Loucy (cell line): ENCODE measurements around the gene SIRPA.

Experiments used
- H2AFZ ChIP-seq: fragments of 200-600 bp; sonication (generic); 2 replicates; pipeline ENCODE4 v1.6.0; 2016; ENCODE audit warnings: antibody characterized with exemption, mild to moderate bottlenecking, low read length, moderate library complexity
- H3F3A ChIP-seq: fragments of 200-600 bp; 2 replicates; pipeline ENCODE4 v1.6.0; 2016; ENCODE audit warnings: antibody characterized with exemption, low read depth, mild to moderate bottlenecking
- H3K27me3 ChIP-seq: fragments of 200-600 bp; sonication (generic); 2 replicates; pipeline ENCODE4 v1.6.1; 2014; ENCODE audit warnings: low read length, mild to moderate bottlenecking; ENCODE audit not compliant: insufficient read depth, poor library complexity, severe bottlenecking
- H3K36me3 ChIP-seq: fragments of 200-600 bp; sonication (generic); 2 replicates; pipeline ENCODE4 v1.6.1; 2016; ENCODE audit warnings: low read length; ENCODE audit not compliant: insufficient read depth
- H3K4me1 ChIP-seq: fragments of 200-600 bp; sonication (generic); 2 replicates; pipeline ENCODE4 v1.5.1; 2014; ENCODE audit warnings: low read length, mild to moderate bottlenecking; ENCODE audit not compliant: insufficient read depth, poor library complexity, severe bottlenecking
- H3K4me2 ChIP-seq: fragments of 200-600 bp; sonication (generic); 2 replicates; pipeline ENCODE4 v1.6.0; 2014; ENCODE audit warnings: antibody characterized with exemption, low read length, low read depth, mild to moderate bottlenecking; ENCODE audit not compliant: poor library complexity, severe bottlenecking
- H3K4me3 ChIP-seq: fragments of 200-600 bp; sonication (generic); 2 replicates; pipeline ENCODE4 v1.5.1; 2014; ENCODE audit warnings: low read length, mild to moderate bottlenecking, mixed read lengths; ENCODE audit not compliant: poor library complexity, severe bottlenecking
- H3K79me2 ChIP-seq: fragments of 200-600 bp; sonication (generic); 2 replicates; pipeline ENCODE4 v1.6.1; 2014; ENCODE audit warnings: low read length; ENCODE audit not compliant: insufficient read depth
- H3K9ac ChIP-seq: fragments of 200-600 bp; sonication (generic); 2 replicates; pipeline ENCODE4 v1.6.0; 2014; ENCODE audit warnings: mild to moderate bottlenecking, low read depth, low read length, moderate library complexity; ENCODE audit not compliant: poor library complexity, severe bottlenecking
- H3K9me2 ChIP-seq: fragments of 200-600 bp; sonication (generic); replicated peaks from 2 replicates; pipeline ENCODE4 v1.6.1; 2016; ENCODE audit warnings: low read depth, low read length, mixed read lengths
- H3K9me3 ChIP-seq: fragments of 200-600 bp; sonication (generic); 2 replicates; pipeline ENCODE4 v1.6.1; 2014; ENCODE audit warnings: mild to moderate bottlenecking, antibody characterized with exemption, low read length, low read depth; ENCODE audit not compliant: insufficient read depth
- H4K20me1 ChIP-seq: fragments of 200-600 bp; sonication (generic); 2 replicates; pipeline ENCODE4 v1.6.0; 2014; ENCODE audit warnings: antibody characterized with exemption, low read length, mild to moderate bottlenecking; ENCODE audit not compliant: insufficient read depth, poor library complexity, severe bottlenecking
- EZH2phosphoT487 ChIP-seq: fragments of 200-600 bp; IDR thresholded peaks from 2 replicates; pipeline ENCODE4 v1.6.1; 2018; ENCODE audit warnings: antibody characterized with exemption, mild to moderate bottlenecking, moderate library complexity, borderline replicate concordance
- TF ChIP-seq, protein P1 (sequence below): fragments of 200-600 bp; sonication (generic); conservative IDR thresholded peaks from 2 replicates; pipeline ENCODE4 v1.5.1; 2014; ENCODE audit warnings: mild to moderate bottlenecking, antibody characterized with exemption, low read length

The SIRPA gene

DNA sequence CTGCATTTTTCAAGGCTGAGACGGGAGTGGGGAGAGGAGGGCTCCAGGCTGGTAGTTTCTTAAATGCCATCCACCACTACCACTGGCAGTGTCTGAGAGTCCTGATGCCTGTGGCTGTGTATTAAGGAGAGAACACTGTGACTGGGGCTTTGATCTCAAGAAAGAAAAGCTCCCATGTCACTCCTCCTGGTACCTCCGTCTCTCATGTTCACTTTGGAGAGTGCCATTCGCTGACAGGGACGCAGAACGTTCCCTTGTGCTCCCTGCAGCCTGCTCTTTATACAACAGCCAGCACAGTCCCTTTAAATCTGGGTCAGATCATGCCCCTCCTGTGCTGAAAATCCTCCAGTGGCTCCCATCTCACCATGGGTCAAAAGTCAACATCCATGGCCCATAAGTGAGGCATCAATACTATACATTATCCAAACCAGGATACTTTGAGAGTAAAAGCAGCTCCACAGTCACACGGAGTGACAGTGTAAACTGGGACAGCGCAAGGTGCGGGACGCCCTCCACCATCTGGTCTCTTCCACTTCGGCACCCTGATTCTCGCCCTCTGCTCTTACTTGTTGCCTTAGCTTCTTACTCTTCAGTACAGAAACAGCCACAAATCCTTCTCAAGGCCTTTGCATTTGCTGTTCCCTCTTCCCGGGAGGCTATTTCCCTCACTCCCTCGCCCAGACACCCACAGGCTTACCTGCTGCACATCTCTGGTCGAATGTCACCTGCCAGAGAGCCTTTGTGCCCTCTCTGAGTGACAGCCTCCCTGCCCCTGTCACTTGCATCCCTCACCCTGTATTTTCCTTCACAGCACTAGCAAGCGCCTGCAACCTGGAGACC, 78.6 kb downstream of the SIRPA start:
- H3F3A ChIP-seq: no peaks in the 10 kb centered on the region
- H3K27me3 ChIP-seq: no peaks in the 10 kb centered on the region
- H3K9me3 ChIP-seq: no peaks in the 10 kb centered on the region
- no peaks in the 10 kb centered on the region for H3K4me1 ChIP-seq
- H2AFZ ChIP-seq: no peak overlapping the region
- no peak overlapping the region for H3K4me3 ChIP-seq
- H3K9ac ChIP-seq: no peak overlapping the region
- no peak overlapping the region for H3K4me2 ChIP-seq
- no peaks in the 10 kb centered on the region for H4K20me1 ChIP-seq
- H3K79me2 ChIP-seq: no peaks in the 10 kb centered on the region
- no peaks in the 10 kb centered on the region for H3K36me3 ChIP-seq
- no peaks in the 10 kb centered on the region for H3K9me2 ChIP-seq
- TF ChIP-seq EZH2phosphoT487: no peak
- TF ChIP-seq, protein P1, sequence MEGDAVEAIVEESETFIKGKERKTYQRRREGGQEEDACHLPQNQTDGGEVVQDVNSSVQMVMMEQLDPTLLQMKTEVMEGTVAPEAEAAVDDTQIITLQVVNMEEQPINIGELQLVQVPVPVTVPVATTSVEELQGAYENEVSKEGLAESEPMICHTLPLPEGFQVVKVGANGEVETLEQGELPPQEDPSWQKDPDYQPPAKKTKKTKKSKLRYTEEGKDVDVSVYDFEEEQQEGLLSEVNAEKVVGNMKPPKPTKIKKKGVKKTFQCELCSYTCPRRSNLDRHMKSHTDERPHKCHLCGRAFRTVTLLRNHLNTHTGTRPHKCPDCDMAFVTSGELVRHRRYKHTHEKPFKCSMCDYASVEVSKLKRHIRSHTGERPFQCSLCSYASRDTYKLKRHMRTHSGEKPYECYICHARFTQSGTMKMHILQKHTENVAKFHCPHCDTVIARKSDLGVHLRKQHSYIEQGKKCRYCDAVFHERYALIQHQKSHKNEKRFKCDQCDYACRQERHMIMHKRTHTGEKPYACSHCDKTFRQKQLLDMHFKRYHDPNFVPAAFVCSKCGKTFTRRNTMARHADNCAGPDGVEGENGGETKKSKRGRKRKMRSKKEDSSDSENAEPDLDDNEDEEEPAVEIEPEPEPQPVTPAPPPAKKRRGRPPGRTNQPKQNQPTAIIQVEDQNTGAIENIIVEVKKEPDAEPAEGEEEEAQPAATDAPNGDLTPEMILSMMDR: no peak

DNA sequence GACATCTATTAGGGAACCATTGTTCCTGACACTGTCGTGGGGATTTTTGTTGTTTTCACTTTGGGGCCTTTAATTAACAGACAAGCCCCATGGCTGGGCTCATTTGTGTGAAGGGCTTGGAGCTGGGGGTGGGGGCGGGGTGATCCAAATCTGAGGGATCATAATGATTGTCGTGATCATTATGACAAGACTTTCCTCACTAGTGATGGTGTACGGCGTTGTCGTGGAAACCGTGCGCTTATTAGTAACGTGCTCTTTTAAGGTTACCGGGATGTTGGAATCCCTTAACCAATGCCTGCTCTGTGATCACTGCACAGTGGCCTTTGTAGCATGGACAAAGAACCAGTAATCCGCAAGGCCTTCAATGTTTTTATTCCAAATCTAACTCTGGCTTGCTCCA, 80.1 kb downstream of the SIRPA start:
- H3K36me3 ChIP-seq: no peaks in the 10 kb centered on the region
- TF ChIP-seq, protein P1: no peak
- no peak for TF ChIP-seq EZH2phosphoT487
- H3K4me3 ChIP-seq: no peak overlapping the region
- no peaks in the 10 kb centered on the region for H3K9me3 ChIP-seq
- H3K79me2 ChIP-seq: no peaks in the 10 kb centered on the region
- H3K4me2 ChIP-seq: no peak overlapping the region
- no peaks in the 10 kb centered on the region for H4K20me1 ChIP-seq
- H3K4me1 ChIP-seq: no peaks in the 10 kb centered on the region
- H3K9ac ChIP-seq: no peak overlapping the region
- no peaks in the 10 kb centered on the region for H3K9me2 ChIP-seq
- H3K27me3 ChIP-seq: no peaks in the 10 kb centered on the region
- H2AFZ ChIP-seq: no peak overlapping the region
- H3F3A ChIP-seq: no peaks in the 10 kb centered on the region

DNA sequence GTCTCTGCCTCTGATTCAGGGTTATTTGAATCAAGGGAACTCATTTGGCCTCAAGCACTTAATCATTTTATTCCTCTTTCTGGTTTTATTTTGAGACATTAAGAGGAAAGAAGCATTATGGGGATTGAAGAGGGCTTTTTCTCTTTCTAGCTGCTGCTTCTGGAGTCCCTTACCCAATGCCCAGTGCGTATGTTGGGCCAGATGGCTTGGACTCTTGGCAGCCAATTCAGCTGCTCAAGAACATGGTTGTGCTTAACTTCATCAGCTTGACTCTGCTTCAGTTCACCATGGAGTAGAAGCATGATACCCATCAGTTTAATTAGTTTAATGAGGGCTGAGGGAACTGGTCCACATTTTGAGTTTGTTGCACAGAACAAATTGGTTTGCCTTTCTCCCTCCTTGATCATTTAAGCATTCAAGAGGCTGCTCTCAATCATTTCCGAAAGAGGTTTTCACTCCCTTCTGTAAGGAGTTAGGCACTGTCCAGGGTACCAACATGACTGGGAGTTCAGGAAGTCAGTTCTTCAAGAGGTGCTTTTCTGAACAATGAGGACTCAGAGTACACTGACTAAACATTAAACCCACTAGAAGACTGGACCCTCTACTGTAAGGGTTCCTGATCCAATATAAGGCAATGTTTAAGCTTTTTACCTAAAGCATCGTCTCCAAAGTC, 84.0 kb downstream of the SIRPA start:
- Histone ChIP-seq H4K20me1 (no peaks in the 10 kb centered on the region), H3K79me2 (no peaks in the 10 kb centered on the region), H3K4me2 (no peak overlapping the region), H3K9me2 (no peaks in the 10 kb centered on the region), H2AFZ (no peak overlapping the region), H3F3A (no peaks in the 10 kb centered on the region), H3K36me3 (no peaks in the 10 kb centered on the region), H3K9ac (no peak overlapping the region), H3K27me3 (no peaks in the 10 kb centered on the region), H3K4me1 (no peaks in the 10 kb centered on the region), H3K4me3 (no peak overlapping the region), H3K9me3 (no peaks in the 10 kb centered on the region)
- TF ChIP-seq, protein P1: no peak
- TF ChIP-seq EZH2phosphoT487: no peak
